AG04450 (cell line): ENCODE data around the gene PARD3B. TPM values are rescaled to one million over a fixed set of nuclear protein-coding genes. Genes with fewer than 3 reads are reported as not detected.

Source experiments
- CTCF ChIA-PET: fragments of 300-600, 350-600 bp; formaldehyde crosslinking; extraction: SDS; loops from one replicate; lab custom pipeline; 2022; ENCODE audit warnings: antibody characterized with exemption, inconsistent platforms; lab: Charles Lee
- POLR2A ChIA-PET: fragments of 350-600 bp; formaldehyde crosslinking; extraction: SDS; loops from one replicate; lab custom pipeline; 2021; ENCODE audit warnings: antibody characterized with exemption, inconsistent platforms; lab: Yijun Ruan, JAX
- DNase-seq: peaks from one replicate; pipeline ENCODE4 v3.0.0-alpha.2; 2011; ENCODE audit warnings: low read depth, low spot score
- H3K27ac ChIP-seq: one replicate; pipeline ENCODE4 v1.5.1; 2012; ENCODE audit warnings: low read depth, low read length, control low read depth
- H3K27me3 ChIP-seq: one replicate; pipeline ENCODE4 v1.6.0; 2012; ENCODE audit warnings: low read length; ENCODE audit not compliant: control insufficient read depth, insufficient read depth
- H3K4me3 ChIP-seq: 2 replicates; pipeline ENCODE4 v1.5.1; 2011; ENCODE audit warnings: mild to moderate bottlenecking, low read depth, low read length, control low read depth
- H3K9me3 ChIP-seq: 2 replicates; pipeline ENCODE4 v1.5.1; 2012; ENCODE audit warnings: low read length; ENCODE audit not compliant: control insufficient read depth, insufficient read depth
- CTCF ChIP-seq: IDR thresholded peaks from 2 replicates; pipeline ENCODE4 v1.5.1; 2011; ENCODE audit warnings: low read depth, low read length, control low read depth, inconsistent platforms
- polyA plus RNA-seq: library from polyadenylated mRNA; depleted of rRNA; stranded (reverse); fragments of >200 nt; gene quantifications from 2 replicates; pipeline ENCODE4 v1.2.3, GENCODE V29; 2011

The PARD3B gene
- polyA plus RNA-seq, 1 experiment, result 8.5 TPM

- ChIA-PET CTCF (no interaction called here), POLR2A (no interaction called here)
- no peaks in the 10 kb centered on the region for H3K27me3 ChIP-seq
- peaks cover 5% of the 10 kb centered on the region; the same call in 1 of the 2 replicates for H3K9me3 ChIP-seq
- TF ChIP-seq CTCF, result no peak
- H3K27ac ChIP-seq, result no peak overlapping the region
- no peak for DNase-seq
- H3K4me3 ChIP-seq, result no peak overlapping the region
These were observed 46.0 kb downstream of the PARD3B start for GRCh38 chr2:204591225-204591624.

- H3K27ac ChIP-seq, result no peak overlapping the region
These were observed 58.8 kb downstream of the PARD3B start for GRCh38 chr2:204604061-204604460.

GRCh38 chr2:204608237-204608939 is 63.1 kb downstream of the PARD3B start:
- H3K9me3 ChIP-seq, result no peaks in the 10 kb centered on the region
- POLR2A ChIA-PET, result no interaction called here
- H3K27ac ChIP-seq, result no peak overlapping the region
- CTCF ChIA-PET, result interaction anchor here (1.4 kb wide), 1 partner anchor 84 kb away, joined by 4 read pairs; no protein-coding TSS in a partner anchor
- peak; percentile 11 for DNase-seq
- no peak for TF ChIP-seq CTCF
- no peaks in the 10 kb centered on the region for H3K27me3 ChIP-seq
- H3K4me3 ChIP-seq, result no peak overlapping the region

More at GRCh38 chr2:204604061-204604460, 58.8 kb downstream of the PARD3B start:
- ChIA-PET CTCF (no interaction called here), POLR2A (no interaction called here)
- Histone ChIP-seq H3K27me3 (no peaks in the 10 kb centered on the region), H3K9me3 (no peaks in the 10 kb centered on the region), H3K4me3 (no peak overlapping the region)
- no peak for TF ChIP-seq CTCF
- DNase-seq, result no peak

- H3K27ac ChIP-seq, result no peak overlapping the region
- H3K9me3 ChIP-seq, result no peaks in the 10 kb centered on the region
- CTCF ChIA-PET, result no interaction called here
- no peaks in the 10 kb centered on the region for H3K27me3 ChIP-seq
- POLR2A ChIA-PET, result no interaction called here
- TF ChIP-seq CTCF, result no peak
- no peak for DNase-seq
- H3K4me3 ChIP-seq, result no peak overlapping the region
These were observed 65.8 kb downstream of the PARD3B start for GRCh38 chr2:204611017-204611631.

GRCh38 chr2:204611764-204612163 is 66.5 kb downstream of the PARD3B start:
- ChIA-PET CTCF (no interaction called here), POLR2A (no interaction called here)
- TF ChIP-seq CTCF, result no peak
- Histone ChIP-seq H3K9me3 (no peaks in the 10 kb centered on the region), H3K27ac (no peak overlapping the region), H3K27me3 (no peaks in the 10 kb centered on the region), H3K4me3 (no peak overlapping the region)
- DNase-seq, result no peak
